Astrocyte (in vitro differentiated cells and primary cell): ENCODE data around the gene SLC12A3. TPM values are rescaled to one million over a fixed set of nuclear protein-coding genes. Genes with fewer than 3 reads are reported as not detected.

Source experiments
- DNase-seq: peaks from one replicate; pipeline ENCODE4 v3.0.0-alpha.2; 2010; ENCODE audit warnings: low read depth
- FAIRE-seq: peaks from 2 replicates; lab custom pipeline; 2011; peaks lifted over from hg19 to GRCh38; lab: Jason Lieb, UNC
- H2AFZ ChIP-seq: 2 replicates; pipeline ENCODE4 v1.6.0; 2012; ENCODE audit warnings: low read depth, low read length, inconsistent platforms
- H3K27ac ChIP-seq: 2 replicates; pipeline ENCODE4 v1.5.1; 2011; ENCODE audit warnings: low read depth, low read length, inconsistent platforms
- H3K27me3 ChIP-seq: 2 replicates; pipeline ENCODE4 v1.6.0; 2011; ENCODE audit warnings: low read length, inconsistent platforms; ENCODE audit not compliant: insufficient read depth
- H3K36me3 ChIP-seq: 2 replicates; pipeline ENCODE4 v1.5.1; 2011; ENCODE audit warnings: low read length, inconsistent platforms; ENCODE audit not compliant: insufficient read depth
- H3K4me1 ChIP-seq: 2 replicates; pipeline ENCODE4 v1.5.1; 2011; ENCODE audit warnings: low read length, inconsistent platforms; ENCODE audit not compliant: insufficient read depth
- H3K4me2 ChIP-seq: 2 replicates; pipeline ENCODE4 v1.6.0; 2012; ENCODE audit warnings: low read length, inconsistent platforms
- H3K4me3 ChIP-seq: 2 replicates; pipeline ENCODE4 v1.5.1; 2011; ENCODE audit warnings: low read depth, mild to moderate bottlenecking, low read length, inconsistent platforms; ENCODE audit not compliant: insufficient read depth
- H3K79me2 ChIP-seq: 2 replicates; pipeline ENCODE4 v1.6.0; 2012; ENCODE audit warnings: mild to moderate bottlenecking, low read length, inconsistent platforms; ENCODE audit not compliant: insufficient read depth
- H3K9ac ChIP-seq: 2 replicates; pipeline ENCODE4 v1.6.0; 2012; ENCODE audit warnings: mild to moderate bottlenecking, low read length, inconsistent platforms
- H3K9me3 ChIP-seq: 2 replicates; pipeline ENCODE4 v1.5.1; 2012; ENCODE audit warnings: low read depth, mild to moderate bottlenecking, low read length, inconsistent platforms; ENCODE audit not compliant: insufficient read depth
- H4K20me1 ChIP-seq: 2 replicates; pipeline ENCODE4 v1.6.0; 2012; ENCODE audit warnings: low read length, inconsistent platforms; ENCODE audit not compliant: insufficient read depth
- H3K27ac Mint-ChIP-seq: one replicate; pipeline ENCODE4 v1.8.0; 2021; ENCODE audit warnings: mild to moderate bottlenecking, mixed read lengths; ENCODE audit not compliant: unreplicated experiment
- H3K27me3 Mint-ChIP-seq: one replicate; pipeline ENCODE4 v1.8.0; 2021; ENCODE audit warnings: low read depth, mixed read lengths; ENCODE audit not compliant: unreplicated experiment
- H3K36me3 Mint-ChIP-seq: one replicate; pipeline ENCODE4 v1.8.0; 2021; ENCODE audit warnings: low read depth, mixed read lengths; ENCODE audit not compliant: unreplicated experiment
- H3K4me1 Mint-ChIP-seq: one replicate; pipeline ENCODE4 v1.8.0; 2021; ENCODE audit warnings: low read depth, mixed read lengths; ENCODE audit not compliant: unreplicated experiment
- H3K4me3 Mint-ChIP-seq: one replicate; pipeline ENCODE4 v1.8.0; 2021; ENCODE audit warnings: mild to moderate bottlenecking, moderate library complexity, mixed read lengths; ENCODE audit not compliant: unreplicated experiment
- H3K9me3 Mint-ChIP-seq: one replicate; pipeline ENCODE4 v1.8.0; 2021; ENCODE audit warnings: mild to moderate bottlenecking, mixed read lengths; ENCODE audit not compliant: unreplicated experiment
- CTCF ChIP-seq: IDR thresholded peaks from 2 replicates; pipeline ENCODE4 v1.5.1; 2011; ENCODE audit warnings: low read depth, mild to moderate bottlenecking, inconsistent platforms, low read length, moderate library complexity; ENCODE audit not compliant: insufficient read depth
- EZH2 ChIP-seq: IDR thresholded peaks from 2 replicates; pipeline ENCODE4 v1.6.1; 2012; ENCODE audit warnings: mild to moderate bottlenecking, low read length, inconsistent platforms; ENCODE audit not compliant: insufficient read depth
- total RNA-seq: library from RNA; stranded (reverse); gene quantifications from 2 replicates; pipeline ENCODE4 v1.2.1, GENCODE V29; 2021

The SLC12A3 gene
- total RNA-seq, 1 donor from 2014 or later, result 0.18 TPM

- no peak overlapping the region for H3K27ac Mint-ChIP-seq
- no peak overlapping the region for H3K4me2 ChIP-seq
- H4K20me1 ChIP-seq, result no peaks in the 10 kb centered on the region
- H2AFZ ChIP-seq, result no peak overlapping the region
- TF ChIP-seq EZH2 (no peak), CTCF (no peak)
- H3K9me3 Mint-ChIP-seq, result no peaks in the 10 kb centered on the region
- H3K4me1 ChIP-seq, result peaks cover 17% of the 10 kb centered on the region
- H3K27me3 ChIP-seq, result no peaks in the 10 kb centered on the region
- H3K4me3 Mint-ChIP-seq, result no peak overlapping the region
- H3K9me3 ChIP-seq, result no peaks in the 10 kb centered on the region
- no peak overlapping the region for H3K9ac ChIP-seq
- peaks cover 24% of the 10 kb centered on the region for H3K36me3 Mint-ChIP-seq
- peaks cover 17% of the 10 kb centered on the region for H3K36me3 ChIP-seq
- no peaks in the 10 kb centered on the region for H3K79me2 ChIP-seq
- no peak overlapping the region for H3K27ac ChIP-seq
- peaks cover 28% of the 10 kb centered on the region for H3K4me1 Mint-ChIP-seq
- H3K27me3 Mint-ChIP-seq, result no peaks in the 10 kb centered on the region
- FAIRE-seq (no peak), DNase-seq (no peak)
- H3K4me3 ChIP-seq, result no peak overlapping the region
Measured at GRCh38 chr16:56844056-56844455, 21.0 kb upstream of the SLC12A3 start.

- no peaks in the 10 kb centered on the region for H3K79me2 ChIP-seq
- peak overlapping the region; percentile 8 for H3K27ac Mint-ChIP-seq
- peaks cover 17% of the 10 kb centered on the region for H3K36me3 Mint-ChIP-seq
- no peaks in the 10 kb centered on the region for H3K27me3 ChIP-seq
- H3K27ac ChIP-seq, result peak overlapping the region; percentile 82
- DNase-seq (no peak), FAIRE-seq (no peak)
- H3K4me3 ChIP-seq, result no peak overlapping the region
- H2AFZ ChIP-seq, result no peak overlapping the region
- peaks cover 41% of the 10 kb centered on the region for H3K4me1 ChIP-seq
- peak overlapping the region; percentile 57 for H3K4me2 ChIP-seq
- no peak overlapping the region for H3K4me3 Mint-ChIP-seq
- no peaks in the 10 kb centered on the region for H3K27me3 Mint-ChIP-seq
- TF ChIP-seq CTCF (no peak), EZH2 (no peak)
- H3K4me1 Mint-ChIP-seq, result peaks cover 38% of the 10 kb centered on the region
- peaks cover 7% of the 10 kb centered on the region for H3K36me3 ChIP-seq
- H4K20me1 ChIP-seq, result no peaks in the 10 kb centered on the region
- H3K9me3 ChIP-seq, result no peaks in the 10 kb centered on the region
- no peaks in the 10 kb centered on the region for H3K9me3 Mint-ChIP-seq
- H3K9ac ChIP-seq, result no peak overlapping the region
Measured at GRCh38 chr16:56847173-56847910, 17.7 kb upstream of the SLC12A3 start.
